Hair follicle dermal papilla cell (primary cell): ENCODE data around the gene MSRB3. TPM values are rescaled to one million over a fixed set of nuclear protein-coding genes. Genes with fewer than 3 reads are reported as not detected.

Experiments
- total RNA-seq: library from RNA; depleted of rRNA; stranded (reverse); fragments of >200 nt; gene quantifications from 2 replicates; pipeline ENCODE4 v1.2.3, GENCODE V29; 2012

Gene MSRB3
- total RNA-seq: 59.1 and 74.6 TPM in 2 replicates

GRCh38 chr12:65278576-65279368, at the start of gene MSRB3:
MSRB3 (plus strand) TSS chr12:65278683; CDS start chr12:65308580, 29,897 bp downstream.

Other genes starting within 250 kb of the MSRB3 start
- gene WIF1, start 157.4 kb upstream of the MSRB3 start, total RNA-seq: not detected in 2 replicates
- 23.7 and 28.9 TPM in 2 replicates for gene LEMD3, start 109.1 kb upstream of the MSRB3 start, total RNA-seq